Measurements from ENCODE around the gene MCMBP.

MCMBP gene

DNA sequence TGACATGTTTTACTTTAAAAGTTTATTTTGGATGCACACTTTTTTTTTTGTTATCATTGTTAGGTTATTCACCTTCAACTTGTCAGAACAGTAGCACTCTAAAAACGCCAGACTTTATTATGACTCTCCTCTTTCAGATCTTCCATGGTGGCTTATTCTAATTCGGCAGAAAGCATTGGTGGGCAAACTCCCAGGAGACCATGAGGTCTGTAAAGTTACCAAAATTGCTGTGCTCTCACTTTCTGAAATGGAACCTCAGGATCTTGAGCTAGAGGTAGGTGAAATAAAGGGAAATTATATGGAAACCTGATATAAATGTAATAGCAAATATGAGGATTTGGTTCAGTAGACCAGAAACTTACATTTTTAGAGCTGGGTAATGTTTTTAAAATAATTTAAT, 91.1 kb downstream of the MCMBP start:
- no peak for DNase-seq

DNA sequence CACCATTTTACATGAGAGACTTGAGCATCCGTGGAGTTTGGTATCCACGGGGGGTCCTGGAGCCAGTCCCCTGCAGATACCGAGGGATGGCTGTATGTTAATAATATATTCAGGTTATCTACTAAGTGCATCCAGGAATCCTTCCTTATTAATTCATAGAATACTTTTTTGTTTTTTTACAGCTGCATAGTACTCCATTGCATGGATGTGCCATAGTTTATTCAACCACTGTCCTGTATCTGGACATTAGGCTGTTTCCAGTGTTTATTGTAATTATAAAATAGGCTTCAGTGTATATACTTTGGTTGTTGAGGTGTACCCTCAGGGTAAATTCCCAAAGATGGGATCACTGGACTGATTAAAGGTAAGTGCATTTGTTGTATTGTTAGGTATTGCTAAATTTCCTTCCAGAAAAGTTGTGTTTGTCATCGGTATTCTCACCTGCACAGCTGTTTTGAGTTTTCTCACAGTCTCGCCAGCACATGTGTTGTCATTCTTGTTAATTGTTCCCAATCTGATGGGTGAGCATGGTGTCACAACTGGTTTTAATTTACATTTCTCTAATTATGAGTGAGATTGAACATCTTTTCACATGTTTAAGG, 91.7 kb downstream of the MCMBP start:
- no peak for DNase-seq

All from NCI-H510A treated with DMSO at 0.1 percent for 48 hours (cell line).